ENCODE measurements around the gene RIPOR3. TPM values are rescaled to one million over a fixed set of nuclear protein-coding genes. Genes with fewer than 3 reads are reported as not detected.

RIPOR3 gene
- total and polyA plus RNA-seq, 9 of the 15 experiments (the other 6 are each of a cell fraction or from before 2014, with no cell fraction given): 3.3 to 62.7 (median 21.4) TPM

- no peak for TF ChIP-seq CHD2 (IDR thresholded peaks at IDR 0.05; ENCODE audit: low read depth, low read length)
- TF ChIP-seq JUN (IDR thresholded peaks at IDR 0.05; ENCODE audit: borderline replicate concordance, low read depth, low read length): peak; percentile 89
- no peak for TF ChIP-seq JUN (CRISPR knock-in tag; IDR thresholded peaks at IDR 0.05; ENCODE audit: borderline replicate concordance)
- no peak for TF ChIP-seq ZBTB33 (CRISPR knock-in tag; IDR thresholded peaks at IDR 0.05)
- TF ChIP-seq ZSCAN29 (IDR thresholded peaks at IDR 0.05): no peak
- TF ChIP-seq ZNF3 (CRISPR knock-in tag; IDR thresholded peaks at IDR 0.05): no peak
- no peak for TF ChIP-seq TAF1 (IDR thresholded peaks at IDR 0.05; ENCODE audit: control insufficient read depth, extremely low read depth, insufficient read depth, low read length, severe bottlenecking)
- no peak for TF ChIP-seq CHAMP1 (IDR thresholded peaks at IDR 0.05)
- no peak for TF ChIP-seq ZNF232 (CRISPR knock-in tag; IDR thresholded peaks at IDR 0.05)
- no peak for TF ChIP-seq FOXJ3 (CRISPR knock-in tag; IDR thresholded peaks at IDR 0.05)
- no peak for TF ChIP-seq TFAM (CRISPR knock-in tag; conservative IDR thresholded peaks at IDR 0.05)
- no peak for TF ChIP-seq LCOR (CRISPR knock-in tag; IDR thresholded peaks at IDR 0.05)
- peak; percentile 68 for TF ChIP-seq LEF1 (IDR thresholded peaks at IDR 0.05)
- no peak for TF ChIP-seq E2F3 (CRISPR knock-in tag; IDR thresholded peaks at IDR 0.05)
- TF ChIP-seq FOXP1 (CRISPR knock-in tag; IDR thresholded peaks at IDR 0.05): no peak
- TF ChIP-seq ZNF274 (IDR thresholded peaks at IDR 0.05; ENCODE audit: borderline replicate concordance, low read depth, low read length): no peak
- TF ChIP-seq U2AF1 (optimal IDR thresholded peaks at IDR 0.05; ENCODE audit: low read depth, low read length): no peak
- TF ChIP-seq ESRRA (IDR thresholded peaks at IDR 0.05; ENCODE audit: borderline replicate concordance, low read depth): no peak
- TF ChIP-seq HOMEZ (CRISPR knock-in tag; IDR thresholded peaks at IDR 0.05): no peak
- TF ChIP-seq ZNF586 (CRISPR knock-in tag; conservative IDR thresholded peaks at IDR 0.05): no peak
- no peak for TF ChIP-seq GTF3C2 (IDR thresholded peaks at IDR 0.05; ENCODE audit: borderline replicate concordance, extremely low read depth, insufficient read length)
Measured at GRCh38 chr20:50558483-50558925, 132.8 kb downstream of the RIPOR3 start (continued).

Measured in K562 (cell line).